Trophoblast cell (in vitro differentiated cells and primary cell): ENCODE results near the gene SHROOM3.

Experiments
- DNase-seq, 2 donors: peaks; one replicate each; pipeline ENCODE4 v3.0.0-alpha.2; 2016
- H2AFZ ChIP-seq: 2 replicates; pipeline ENCODE4 v1.6.1; 2013; ENCODE audit warnings: low read length, moderate library complexity, mild to moderate bottlenecking; ENCODE audit not compliant: insufficient read depth, poor library complexity
- H2AK5ac ChIP-seq: 2 replicates; pipeline ENCODE4 v1.6.1; 2013; ENCODE audit warnings: mild to moderate bottlenecking, low read length
- H2BK120ac ChIP-seq: 2 replicates; pipeline ENCODE4 v1.6.1; 2013; ENCODE audit warnings: low read length, mild to moderate bottlenecking, moderate library complexity; ENCODE audit not compliant: insufficient read depth, poor library complexity
- H2BK12ac ChIP-seq: 2 replicates; pipeline ENCODE4 v1.6.1; 2013; ENCODE audit warnings: mild to moderate bottlenecking, low read length, moderate library complexity
- H2BK5ac ChIP-seq: 2 replicates; pipeline ENCODE4 v1.6.1; 2013; ENCODE audit warnings: low read length, low read depth, moderate library complexity, mild to moderate bottlenecking; ENCODE audit not compliant: poor library complexity
- H3K14ac ChIP-seq: 2 replicates; pipeline ENCODE4 v1.6.1; 2013; ENCODE audit warnings: mild to moderate bottlenecking, low read length
- H3K18ac ChIP-seq: 2 replicates; pipeline ENCODE4 v1.6.1; 2013; ENCODE audit warnings: mild to moderate bottlenecking, low read length
- H3K23ac ChIP-seq: 2 replicates; pipeline ENCODE4 v1.6.1; 2013; ENCODE audit warnings: low read length
- H3K27ac ChIP-seq: 2 replicates; pipeline ENCODE4 v1.5.1; 2013; ENCODE audit warnings: low read depth, mild to moderate bottlenecking, inconsistent platforms, low read length, moderate library complexity
- H3K27me3 ChIP-seq: 2 replicates; pipeline ENCODE4 v1.6.1; 2013; ENCODE audit warnings: inconsistent platforms, mild to moderate bottlenecking, low read length, moderate library complexity; ENCODE audit not compliant: insufficient read depth
- H3K36me3 ChIP-seq, 2 experiments: 1 replicate in 1 of 2; 2 replicates in 1 of 2; pipeline ENCODE4 v1.6.1; 2013; ENCODE audit warnings: low read length in 2 of 2, mild to moderate bottlenecking in 2 of 2, moderate library complexity in 1 of 2; ENCODE audit not compliant: insufficient read depth in 2 of 2, control insufficient read depth in 1 of 2
- H3K4ac ChIP-seq: 2 replicates; pipeline ENCODE4 v1.6.1; 2013; ENCODE audit warnings: low read depth, mild to moderate bottlenecking, low read length, moderate library complexity
- H3K4me1 ChIP-seq, 2 experiments: 1 replicate in 1 of 2; 2 replicates in 1 of 2; pipeline ENCODE4 v1.6.1; 2013; ENCODE audit warnings: low read length in 2 of 2, mild to moderate bottlenecking in 2 of 2, moderate library complexity in 1 of 2; ENCODE audit not compliant: insufficient read depth in 2 of 2, control insufficient read depth in 1 of 2
- H3K4me2 ChIP-seq: 2 replicates; pipeline ENCODE4 v1.6.1; 2013; ENCODE audit warnings: inconsistent platforms, mild to moderate bottlenecking, low read length, moderate library complexity
- H3K4me3 ChIP-seq: 2 replicates; pipeline ENCODE4 v1.5.1; 2013; ENCODE audit warnings: mild to moderate bottlenecking, low read depth, low read length, inconsistent platforms
- H3K79me1 ChIP-seq: one replicate; pipeline ENCODE4 v1.6.1; 2013; ENCODE audit warnings: low read length
- H3K79me2 ChIP-seq: 2 replicates; pipeline ENCODE4 v1.6.1; 2013; ENCODE audit warnings: low read length, mild to moderate bottlenecking; ENCODE audit not compliant: control insufficient read depth, insufficient read depth, poor library complexity
- H3K9ac ChIP-seq: 2 replicates; pipeline ENCODE4 v1.6.1; 2013; ENCODE audit warnings: mild to moderate bottlenecking, low read length
- H3K9me3 ChIP-seq: 2 replicates; pipeline ENCODE4 v1.6.1; 2013; ENCODE audit warnings: low read depth, mild to moderate bottlenecking, control low read depth, inconsistent platforms, low read length; ENCODE audit not compliant: insufficient read depth
- H4K12ac ChIP-seq: 2 replicates; pipeline ENCODE4 v1.6.1; 2013; ENCODE audit warnings: low read depth, mild to moderate bottlenecking, low read length, moderate library complexity
- H4K8ac ChIP-seq: 2 replicates; pipeline ENCODE4 v1.6.1; 2013; ENCODE audit warnings: low read depth, mild to moderate bottlenecking, low read length, moderate library complexity
- H4K91ac ChIP-seq: one replicate; pipeline ENCODE4 v1.6.1; 2013; ENCODE audit warnings: low read depth, mild to moderate bottlenecking, low read length, moderate library complexity
- WGBS: extraction: QIAGEN DNeasy Blood & Tissue Kit; methylation state at CpG from one replicate; pipeline ENCODE4 v1.1.7; 2013; ENCODE audit warnings: missing lambda C conversion rate; ENCODE audit not compliant: insufficient read length, insufficient coverage; ENCODE audit errors: extremely low coverage; 5-methylcytosine and 5-hydroxymethylcytosine counted together

Gene SHROOM3

GRCh38 chr4:76697129-76697803 lies 262.2 kb downstream of the SHROOM3 start:
- Histone ChIP-seq H3K36me3 (peaks cover 2% of the 10 kb centered on the region in 2 experiments), H3K4me3 (no peak overlapping the region), H2AK5ac (no peak overlapping the region), H2AFZ (no peak overlapping the region), H4K12ac (no peak overlapping the region), H2BK12ac (no peak overlapping the region), H2BK120ac (no peak overlapping the region), H2BK5ac (no peak overlapping the region), H3K23ac (no peak overlapping the region), H3K79me1 (peaks cover 5% of the 10 kb centered on the region), H4K8ac (no peak overlapping the region), H3K4me1 (peaks cover 18 to 19% of the 10 kb centered on the region in 2 experiments), H3K27ac (no peak overlapping the region), H3K27me3 (no peaks in the 10 kb centered on the region), H3K79me2 (peaks cover 5% of the 10 kb centered on the region), H3K9ac (no peak overlapping the region), H3K4ac (no peak overlapping the region), H3K14ac (no peak overlapping the region), H3K9me3 (no peaks in the 10 kb centered on the region), H4K91ac (no peak overlapping the region), H3K4me2 (no peak overlapping the region), H3K18ac (no peak overlapping the region)
- DNase-seq, result no peak
- no CpG with 5 or more reads among the region's 3 CpGs for WGBS

DNA sequence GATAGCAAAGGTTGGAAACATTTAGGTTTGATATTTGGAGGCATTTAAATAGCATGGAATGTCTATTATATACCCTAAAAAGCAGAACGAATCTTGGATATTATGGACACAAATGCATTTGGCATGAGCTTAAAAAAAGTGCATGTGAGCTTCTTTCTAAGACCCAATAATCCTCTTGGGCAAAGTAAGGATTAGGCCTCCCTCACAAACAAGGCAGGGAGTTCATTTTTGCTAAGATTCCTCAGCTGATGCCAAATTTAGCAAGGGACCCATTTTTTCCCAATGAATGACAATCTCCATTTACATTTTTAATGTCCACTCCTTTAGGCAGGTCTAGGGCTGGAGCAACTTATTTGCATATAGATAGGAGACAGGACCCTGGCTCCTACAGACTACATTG lies 263.1 kb downstream of the SHROOM3 start:
- H3K4me2 ChIP-seq, result no peak overlapping the region
- H3K4me3 ChIP-seq, result no peak overlapping the region
- no peak overlapping the region for H3K14ac ChIP-seq
- H2BK5ac ChIP-seq, result no peak overlapping the region
- no CpG with 5 or more reads among the region's 1 CpG for WGBS
- no peak overlapping the region for H2BK12ac ChIP-seq
- no peak overlapping the region for H4K8ac ChIP-seq
- no peaks in the 10 kb centered on the region for H3K27me3 ChIP-seq
- peaks cover 5% of the 10 kb centered on the region for H3K79me2 ChIP-seq
- H3K9ac ChIP-seq, result no peak overlapping the region
- H2AK5ac ChIP-seq, result no peak overlapping the region
- peak overlapping the region; percentile 77 for H3K4ac ChIP-seq
- H3K79me1 ChIP-seq, result peaks cover 9% of the 10 kb centered on the region
- H3K36me3 ChIP-seq, result peaks cover 2% of the 10 kb centered on the region in 2 experiments
- DNase-seq, result no peak
- no peaks in the 10 kb centered on the region for H3K9me3 ChIP-seq
- no peak overlapping the region for H2AFZ ChIP-seq
- H2BK120ac ChIP-seq, result no peak overlapping the region
- no peak overlapping the region for H3K23ac ChIP-seq
- H4K12ac ChIP-seq, result no peak overlapping the region
- peaks cover 22 to 24% of the 10 kb centered on the region in 2 experiments for H3K4me1 ChIP-seq
- no peak overlapping the region for H3K18ac ChIP-seq
- H4K91ac ChIP-seq, result no peak overlapping the region
- H3K27ac ChIP-seq, result no peak overlapping the region

DNA sequence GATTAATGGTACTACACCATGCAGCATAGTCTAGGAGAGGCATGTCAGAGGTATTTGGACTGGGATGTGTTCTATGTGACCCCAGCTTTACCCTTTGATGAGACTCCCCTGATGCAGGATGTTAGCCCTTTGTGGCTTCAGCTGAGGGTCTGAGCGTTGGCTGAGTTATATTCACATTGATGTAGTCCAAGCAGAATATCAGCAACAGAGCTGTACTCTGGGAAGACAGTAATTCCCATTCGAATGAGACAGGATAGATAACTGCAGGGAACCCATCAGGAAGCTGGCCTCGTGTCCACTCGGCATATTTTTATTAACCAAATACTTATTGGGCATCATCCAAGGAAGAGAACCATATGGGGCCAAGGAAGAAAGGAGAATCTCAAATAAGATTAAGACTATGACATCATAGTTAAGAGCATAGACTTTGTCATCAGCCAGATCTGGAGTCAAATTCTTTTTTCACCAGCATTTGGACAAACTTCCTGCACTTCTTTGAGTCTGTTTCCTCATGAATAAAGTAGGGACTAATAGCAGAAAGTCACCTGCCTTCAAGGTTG lies 264.8 kb downstream of the SHROOM3 start:
- Histone ChIP-seq H4K12ac (no peak overlapping the region), H3K4me3 (no peak overlapping the region), H3K27ac (no peak overlapping the region), H2BK12ac (no peak overlapping the region), H2AK5ac (no peak overlapping the region), H3K23ac (no peak overlapping the region), H4K8ac (no peak overlapping the region), H3K36me3 (peaks cover 2% of the 10 kb centered on the region in 2 experiments), H3K4me1 (peaks cover 30 to 33% of the 10 kb centered on the region in 2 experiments), H3K79me2 (peaks cover 5% of the 10 kb centered on the region), H3K4ac (peak overlapping the region; percentile 80), H3K9ac (no peak overlapping the region), H3K18ac (no peak overlapping the region), H2BK5ac (no peak overlapping the region), H3K14ac (no peak overlapping the region), H2AFZ (no peak overlapping the region), H4K91ac (no peak overlapping the region), H3K79me1 (peaks cover 19% of the 10 kb centered on the region), H3K27me3 (no peaks in the 10 kb centered on the region), H3K4me2 (no peak overlapping the region), H3K9me3 (no peaks in the 10 kb centered on the region), H2BK120ac (no peak overlapping the region)
- WGBS, result no CpG with 5 or more reads among the region's 4 CpGs
- no peak for DNase-seq

- Histone ChIP-seq H3K18ac (no peak overlapping the region), H3K14ac (no peak overlapping the region), H2AFZ (no peak overlapping the region), H2BK12ac (no peak overlapping the region), H3K36me3 (peaks cover 2 to 4% of the 10 kb centered on the region in 2 experiments), H3K79me2 (peaks cover 3% of the 10 kb centered on the region), H3K4me2 (peak overlapping the region; percentile 3), H2AK5ac (no peak overlapping the region), H4K8ac (peak overlapping the region; percentile 8), H3K23ac (no peak overlapping the region), H3K4me1 (peaks cover 19 to 24% of the 10 kb centered on the region in 2 experiments), H3K27ac (peak overlapping the region; percentile 80), H3K4ac (no peak overlapping the region), H3K79me1 (peaks cover 19% of the 10 kb centered on the region), H4K91ac (peak overlapping the region; percentile 26), H3K9me3 (no peaks in the 10 kb centered on the region), H3K27me3 (no peaks in the 10 kb centered on the region), H4K12ac (no peak overlapping the region), H3K4me3 (no peak overlapping the region), H2BK120ac (peak overlapping the region; percentile 46), H3K9ac (no peak overlapping the region), H2BK5ac (peak overlapping the region; percentile 64)
- no CpG with 5 or more reads among the region's 4 CpGs for WGBS
- DNase-seq, result no peak
Measured at GRCh38 chr4:76702440-76703122, 267.6 kb downstream of the SHROOM3 start.
